Tracheal epithelial cell (primary cell): ENCODE results near the gene OR5A2. TPM values are rescaled to one million over a fixed set of nuclear protein-coding genes. Genes with fewer than 3 reads are reported as not detected.

ENCODE experiments used
- total RNA-seq: library from RNA; depleted of rRNA; stranded (reverse); fragments of >200 nt; gene quantifications from 2 replicates; pipeline ENCODE4 v1.2.1, GENCODE V29; 2014

Gene OR5A2, protein sequence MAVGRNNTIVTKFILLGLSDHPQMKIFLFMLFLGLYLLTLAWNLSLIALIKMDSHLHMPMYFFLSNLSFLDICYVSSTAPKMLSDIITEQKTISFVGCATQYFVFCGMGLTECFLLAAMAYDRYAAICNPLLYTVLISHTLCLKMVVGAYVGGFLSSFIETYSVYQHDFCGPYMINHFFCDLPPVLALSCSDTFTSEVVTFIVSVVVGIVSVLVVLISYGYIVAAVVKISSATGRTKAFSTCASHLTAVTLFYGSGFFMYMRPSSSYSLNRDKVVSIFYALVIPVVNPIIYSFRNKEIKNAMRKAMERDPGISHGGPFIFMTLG
- total RNA-seq = not detected in 2 replicates

DNA sequence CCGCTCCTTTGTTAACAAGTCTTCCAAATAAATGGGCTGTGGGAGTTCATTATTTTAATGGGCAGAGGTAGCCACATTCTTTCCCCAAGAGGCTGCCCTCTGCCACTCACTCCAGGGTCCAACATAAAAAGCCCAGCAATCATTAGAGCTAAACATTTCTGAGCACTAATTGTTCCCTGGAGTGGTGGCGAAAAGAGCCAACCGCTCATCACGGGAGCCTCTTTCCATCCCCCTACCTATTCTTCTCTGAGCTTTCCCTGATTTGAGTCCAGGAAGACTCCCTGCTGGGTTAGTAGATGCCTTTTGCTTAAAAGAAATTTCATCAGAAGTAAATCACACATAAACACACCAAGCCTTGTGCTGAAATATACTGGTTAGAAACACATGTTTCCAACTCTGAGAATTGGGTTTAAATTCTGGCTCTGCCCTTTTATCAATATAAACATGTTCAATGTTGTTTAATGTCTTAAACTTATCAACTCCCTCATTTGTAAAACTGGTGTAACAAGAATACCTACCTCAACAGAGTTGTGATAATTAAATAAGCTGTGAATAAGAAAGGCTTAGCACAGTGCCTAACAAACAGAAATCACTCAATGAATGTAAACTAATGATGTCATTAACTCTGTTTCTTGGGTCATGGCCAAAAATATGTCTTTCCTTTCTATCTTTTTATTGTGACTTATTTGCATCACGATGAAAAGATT is at the start of gene OR5A2:
OR5A2 (minus strand) TSS at position 53 of the 707 bp plus-strand sequence. CDS start 3,460 bp downstream, outside the sequence.

GRCh38 chr11:59473015-59473414 is 46.8 kb upstream of the OR5A2 start, which contains the start of gene OR4D10:
OR4D10 (plus strand) TSS chr11:59473315; CDS start chr11:59477430, 4,115 bp downstream.

GRCh38 chr11:59456661-59457060 is 30.4 kb upstream of the OR5A2 start, which contains the start of gene OR4D6:
OR4D6 (plus strand) TSS chr11:59456961; CDS start chr11:59456961, 0 bp downstream.

DNA sequence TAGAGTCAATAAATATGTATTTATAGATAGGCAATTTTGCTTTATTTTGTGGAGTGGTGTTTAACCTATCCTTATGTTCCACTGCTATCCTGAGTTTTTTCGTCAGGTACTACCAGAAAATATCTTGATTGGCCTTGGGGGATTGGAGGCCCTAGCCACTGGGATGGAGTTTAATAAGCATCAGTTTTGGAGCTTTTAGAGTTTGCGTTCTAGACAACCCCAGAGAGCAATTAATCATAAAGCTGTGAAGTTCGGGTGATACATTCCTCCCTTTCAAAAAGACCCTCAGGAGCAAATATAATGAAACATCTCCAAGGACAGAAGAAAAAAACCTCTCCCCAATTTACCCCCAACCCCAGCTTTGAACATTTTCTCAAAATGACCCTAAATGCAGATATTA is 10.0 kb upstream of the OR5A2 start, which contains the start of gene OR5A1:
OR5A1 (plus strand) TSS at position 301 of the 400 bp plus-strand sequence. CDS start 6,700 bp downstream, outside the sequence.

Other genes with a start within 250 kb of the OR5A2 start
- not detected in 2 replicates for gene MPEG1, start 213.5 kb downstream of the OR5A2 start, total RNA-seq
- gene OR5AN1, start 67.5 kb downstream of the OR5A2 start, total RNA-seq = not detected in 2 replicates
- gene OR5A1, start 10.1 kb upstream of the OR5A2 start, total RNA-seq = not detected in 2 replicates
- not detected in 2 replicates for gene OR4D6, start 30.5 kb upstream of the OR5A2 start, total RNA-seq
- not detected in 2 replicates for gene OR4D10, start 46.9 kb upstream of the OR5A2 start, total RNA-seq
- not detected in 2 replicates for gene OR4D11, start 77.2 kb upstream of the OR5A2 start, total RNA-seq
- gene OR4D9, start 85.1 kb upstream of the OR5A2 start, total RNA-seq = not detected in 2 replicates
- 26.5 and 27.1 TPM in 2 replicates for gene OSBP, start 189.4 kb upstream of the OR5A2 start, total RNA-seq
- 4.0 and 7.2 TPM in 2 replicates for gene PATL1, start 242.6 kb upstream of the OR5A2 start, total RNA-seq